HCT116 (cell line): Measurements from ENCODE around the gene HYAL2. TPM values are rescaled to one million over a fixed set of nuclear protein-coding genes. Genes with fewer than 3 reads are reported as not detected.

Source experiments
- ATAC-seq: fragments of 200-7000 bp; cut with Tn5 transposase; 2 replicates; pipeline ENCODE4 v1.9.1; 2020; ENCODE audit warnings: mild to moderate bottlenecking, moderate library complexity
- BruUV-seq: library from RNA; stranded (reverse); fragments of 400-500 nt; replicated peaks from 2 replicates; lab custom pipeline; 2021; lab: Mats Ljungman, UMichigan
- CTCF ChIA-PET: fragments of 300-600 bp; sonication (Branson Sonifier 250); formaldehyde crosslinking; loops from one replicate; lab custom pipeline; 2021; ENCODE audit warnings: antibody characterized with exemption; lab: Charles Lee
- POLR2A ChIA-PET: fragments of 300-600, 350-600 bp; sonication (Branson Sonifier 250); formaldehyde crosslinking; loops from one replicate; lab custom pipeline; 2021; ENCODE audit warnings: antibody characterized with exemption; lab: Charles Lee
- RAD21 ChIA-PET, 2 experiments: fragments of 300-600 bp; sonication (Branson Sonifier 250); formaldehyde crosslinking; loops; one replicate each; lab custom pipeline; 2023; ENCODE audit warnings: low total read pairs in 2 of 2; ENCODE audit not compliant: uncharacterized antibody in 2 of 2, unreplicated experiment in 2 of 2, low non-redundant PET in 1 of 2; lab: Charles Lee
- DNase-seq: peaks from one replicate; pipeline ENCODE4 v3.0.0-alpha.2; 2010; ENCODE audit warnings: low read depth, low spot score
- H2AFZ ChIP-seq: fragments of 200-600 bp; shearing (Covaris generic), sonication (generic); 2 replicates; pipeline ENCODE4 v1.6.1; 2017; ENCODE audit warnings: low read depth, mixed run types, mixed read lengths, antibody characterized with exemption, low read length; ENCODE audit not compliant: poor library complexity, severe bottlenecking
- H3K27ac ChIP-seq: 2 replicates; pipeline ENCODE4 v1.5.1; 2012; ENCODE audit warnings: low read depth, low read length
- H3K27me3 ChIP-seq: fragments of 200-600 bp; sonication (generic); 2 replicates; pipeline ENCODE4 v1.6.1; 2016; ENCODE audit warnings: mixed run types, low read length, mixed read lengths; ENCODE audit not compliant: insufficient read depth
- H3K36me3 ChIP-seq, 2 experiments: fragments of 200-500 bp in 1 of 2; fragments of 200-600 bp in 1 of 2; sonication (Bioruptor generic) in 1 of 2; sonication (generic) in 1 of 2; 2 replicates each; pipeline versions ENCODE4 v1.5.1 to v1.6.1; 2014 to 2016; ENCODE audit warnings: low read length in 2 of 2, inconsistent platforms in 1 of 2, mixed read lengths in 1 of 2, mixed run types in 1 of 2; ENCODE audit not compliant: insufficient read depth in 2 of 2, control insufficient read depth in 1 of 2
- H3K4me1 ChIP-seq, 2 experiments: fragments of 200-600 bp in 1 of 2; sonication (generic) in 1 of 2; 2 replicates each; pipeline versions ENCODE4 v1.5.1 to v1.6.1; 2012 to 2017; ENCODE audit warnings: low read length in 2 of 2, inconsistent platforms in 1 of 2, mild to moderate bottlenecking in 1 of 2, mixed read lengths in 1 of 2, mixed run types in 1 of 2, moderate library complexity in 1 of 2; ENCODE audit not compliant: insufficient read depth in 2 of 2, control insufficient read depth in 1 of 2
- H3K4me2 ChIP-seq: fragments of 200-600 bp; sonication (generic); 2 replicates; pipeline ENCODE4 v1.6.1; 2017; ENCODE audit warnings: mixed run types, low read length, mixed read lengths
- H3K4me3 ChIP-seq, 2 experiments: fragments of 200-600 bp in 1 of 2; sonication (generic) in 1 of 2; replicated peaks in 1 of 2; 2 replicates each; pipeline ENCODE4 v1.5.1; 2011 to 2016; ENCODE audit warnings: low read length in 2 of 2, control low read depth in 1 of 2, low read depth in 1 of 2, mild to moderate bottlenecking in 1 of 2, mixed read lengths in 1 of 2, mixed run types in 1 of 2
- H3K79me2 ChIP-seq: fragments of 200-600 bp; sonication (generic); 2 replicates; pipeline ENCODE4 v1.6.1; 2017; ENCODE audit warnings: mild to moderate bottlenecking, mixed run types, low read length, moderate library complexity, mixed read lengths; ENCODE audit not compliant: insufficient read depth
- H3K9ac ChIP-seq: fragments of 200-600 bp; sonication (generic); 2 replicates; pipeline ENCODE4 v1.6.1; 2016; ENCODE audit warnings: low read length, mixed read lengths
- H3K9me2 ChIP-seq: fragments of 200-600 bp; sonication (generic), shearing (Covaris generic); 2 replicates; pipeline ENCODE4 v1.6.1; 2017; ENCODE audit warnings: mixed run types, mild to moderate bottlenecking, moderate library complexity; ENCODE audit not compliant: insufficient read depth
- H3K9me3 ChIP-seq, 2 experiments: fragments of 200-500 bp in 1 of 2; fragments of 200-600 bp in 1 of 2; sonication (Bioruptor generic) in 1 of 2; sonication (generic) in 1 of 2; 2 replicates each; pipeline ENCODE4 v1.6.1; 2014 to 2017; ENCODE audit warnings: low read length in 2 of 2, mixed read lengths in 2 of 2, inconsistent platforms in 1 of 2, low read depth in 1 of 2, mild to moderate bottlenecking in 1 of 2, mixed run types in 1 of 2, moderate library complexity in 1 of 2; ENCODE audit not compliant: control insufficient read depth in 1 of 2, insufficient read depth in 1 of 2
- H4K20me1 ChIP-seq: fragments of 200-600 bp; sonication (generic), shearing (Covaris generic); 2 replicates; pipeline ENCODE4 v1.6.1; 2017; ENCODE audit warnings: mixed run types, mild to moderate bottlenecking, moderate library complexity; ENCODE audit not compliant: insufficient read depth
- ATF3 ChIP-seq: IDR thresholded peaks from 2 replicates; pipeline ENCODE4 v1.6.1; 2012
- CEBPB ChIP-seq: IDR thresholded peaks from 2 replicates; pipeline ENCODE4 v1.6.1; 2012; ENCODE audit warnings: low read depth
- POLR2A ChIP-seq: IDR thresholded peaks from 2 replicates; pipeline ENCODE4 v1.7.0; 2011; ENCODE audit warnings: borderline replicate concordance; ENCODE audit not compliant: insufficient read depth, insufficient read length; ENCODE audit errors: extremely low read depth
- POLR2AphosphoS5 ChIP-seq: IDR thresholded peaks from 2 replicates; pipeline ENCODE4 v1.6.1; 2011; ENCODE audit warnings: mild to moderate bottlenecking, low read depth, low read length, moderate library complexity
- SIN3A ChIP-seq: IDR thresholded peaks from 2 replicates; pipeline ENCODE4 v1.6.1; 2012; ENCODE audit warnings: low read depth
- TCF7L2 ChIP-seq: IDR thresholded peaks from 2 replicates; pipeline ENCODE4 v1.7.0; 2011; ENCODE audit warnings: borderline replicate concordance, inconsistent platforms; ENCODE audit not compliant: insufficient read depth, insufficient read length; ENCODE audit errors: extremely low read depth
- YY1 ChIP-seq: IDR thresholded peaks from 2 replicates; pipeline ENCODE4 v1.6.1; 2011; ENCODE audit warnings: low read length, low read depth, moderate library complexity, mild to moderate bottlenecking; ENCODE audit not compliant: insufficient replicate concordance; ENCODE audit errors: extremely low read depth
- ZBTB33 ChIP-seq: IDR thresholded peaks from 2 replicates; pipeline ENCODE4 v1.6.1; 2011; ENCODE audit warnings: mild to moderate bottlenecking, low read length, moderate library complexity; ENCODE audit not compliant: insufficient replicate concordance; ENCODE audit errors: extremely low read depth
- ZNF274 ChIP-seq: fragments of 200-500 bp; sonication (Bioruptor generic); IDR thresholded peaks from 2 replicates; pipeline ENCODE4 v1.6.1; 2014; ENCODE audit warnings: mild to moderate bottlenecking, low read depth, low read length, inconsistent platforms
- intact Hi-C: fragments of 100-400 bp; cut with micrococcal nuclease; formaldehyde crosslinking; loops from 2 replicates; pipeline ENCODE4 v1.10.0; 2022
- total RNA-seq: library from RNA; stranded (reverse); gene quantifications from one replicate; pipeline ENCODE4 v1.2.1, GENCODE V29; 2021; ENCODE audit not compliant: unreplicated experiment

The HYAL2 gene
- total RNA-seq, 1 experiment from 2014 or later = 42.2 TPM

- Histone ChIP-seq H4K20me1 (no peaks in the 10 kb centered on the region), H3K79me2 (peaks cover 53% of the 10 kb centered on the region), H2AFZ (no peak overlapping the region), H3K9me3 (no peaks in the 10 kb centered on the region), H3K36me3 (peaks cover 9 to 29% of the 10 kb centered on the region in 2 experiments; a peak in 2 of 4 replicates), H3K9me2 (no peaks in the 10 kb centered on the region), H3K4me3 (peak overlapping the region; percentile 64 to 92), H3K4me1 (peaks cover 51 to 76% of the 10 kb centered on the region in 2 experiments), H3K27ac (peak overlapping the region; percentile 93), H3K27me3 (no peaks in the 10 kb centered on the region), H3K4me2 (peak overlapping the region; percentile 92), H3K9ac (peak overlapping the region; percentile 88)
- ATAC-seq (no peak), DNase-seq (no peak)
- no peak for TF ChIP-seq ZBTB33
- TF ChIP-seq CEBPB = no peak
- no peak for TF ChIP-seq ATF3
- TF ChIP-seq TCF7L2 = no peak
- TF ChIP-seq YY1 = no peak
- no peak for TF ChIP-seq SIN3A
- no peak for TF ChIP-seq POLR2AphosphoS5
- TF ChIP-seq ZNF274 = no peak
- TF ChIP-seq POLR2A = no peak
- ChIA-PET POLR2A (interaction anchor here (1.1 kb wide), 1 partner anchor 22 kb away, joined by 3 read pairs; the partner anchor contains the start of genes HYAL3 and NAA80), RAD21 (no interaction called here), CTCF (interaction anchor here (1.0 to 1.4 kb wide), 5 partner anchors 16 to 62 kb away, joined by 3 to 11 read pairs (median 8); partner anchors contain the start of genes HYAL1, HYAL3, IFRD2 and NAA80)
- BruUV-seq = no TSS peak
- intact Hi-C loops = no loop called here
Measured at GRCh38 chr3:50322115-50322385, 495 bp downstream of the HYAL2 start.
